Stimulated activated CD4-positive, alpha-beta T cell treated with anti-CD3 and anti-CD28 coated beads, Interleukin-15, amount 100 ng/mL, for 24 hours (primary cell): ENCODE measurements around the gene TBC1D7.

Experiments
- DNase-seq: peaks from one replicate; pipeline ENCODE4 v3.0.0-alpha.2; 2020

TBC1D7 gene

GRCh38 chr6:13267142-13267651 is 61.1 kb downstream of the TBC1D7 start:
- DNase-seq: no peak

DNA sequence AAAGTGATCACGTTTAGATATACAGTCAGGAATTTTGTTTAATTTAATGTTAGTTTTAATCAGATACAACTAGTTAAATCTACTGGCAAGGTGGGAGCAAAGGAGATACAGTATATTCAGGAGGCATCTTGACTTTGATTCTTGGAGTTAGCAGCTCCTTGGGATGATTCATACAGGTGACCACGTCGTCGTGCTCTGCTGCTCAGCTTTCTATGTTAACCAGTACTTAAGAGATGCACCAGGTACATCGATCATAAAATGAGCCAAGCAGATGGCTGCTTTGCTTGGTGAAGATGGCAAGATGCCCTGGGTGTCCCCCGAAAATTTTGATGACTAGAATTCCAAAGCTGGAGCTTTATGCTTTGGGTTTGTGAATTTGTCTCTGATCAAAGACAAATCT is 64.7 kb downstream of the TBC1D7 start:
- no peak for DNase-seq

GRCh38 chr6:13262302-13263230 is 65.8 kb downstream of the TBC1D7 start:
- DNase-seq: no peak

DNA sequence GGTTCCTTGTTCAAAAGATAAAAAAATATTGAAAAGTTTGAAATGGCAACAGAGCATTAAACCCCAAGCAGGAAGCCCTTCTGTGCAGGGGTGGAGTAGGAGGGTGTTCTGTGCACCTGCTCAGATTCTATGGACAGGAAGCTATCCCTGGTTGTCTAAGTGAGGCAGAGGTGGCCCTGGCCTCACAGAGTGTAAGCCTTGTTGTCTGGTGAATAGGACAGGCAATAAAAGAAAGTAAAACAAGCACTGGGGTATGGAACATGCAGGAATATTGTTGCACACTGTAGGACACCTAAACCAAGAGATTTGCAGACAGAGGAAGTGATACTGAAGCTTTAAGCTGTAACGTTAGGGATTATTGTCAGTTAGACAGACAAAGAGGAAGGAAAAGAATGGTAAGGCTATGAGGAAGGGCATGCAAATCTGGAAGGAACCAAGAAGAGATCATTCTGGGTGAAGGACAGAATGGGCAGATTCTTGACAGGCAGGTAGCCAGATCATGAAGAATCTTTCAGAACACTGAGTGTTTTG is 66.8 kb downstream of the TBC1D7 start:
- no peak for DNase-seq

GRCh38 chr6:13260831-13261230 is 67.5 kb downstream of the TBC1D7 start:
- DNase-seq: no peak

- DNase-seq: no peak
Measured at GRCh38 chr6:13260101-13260598, 68.2 kb downstream of the TBC1D7 start.

DNA sequence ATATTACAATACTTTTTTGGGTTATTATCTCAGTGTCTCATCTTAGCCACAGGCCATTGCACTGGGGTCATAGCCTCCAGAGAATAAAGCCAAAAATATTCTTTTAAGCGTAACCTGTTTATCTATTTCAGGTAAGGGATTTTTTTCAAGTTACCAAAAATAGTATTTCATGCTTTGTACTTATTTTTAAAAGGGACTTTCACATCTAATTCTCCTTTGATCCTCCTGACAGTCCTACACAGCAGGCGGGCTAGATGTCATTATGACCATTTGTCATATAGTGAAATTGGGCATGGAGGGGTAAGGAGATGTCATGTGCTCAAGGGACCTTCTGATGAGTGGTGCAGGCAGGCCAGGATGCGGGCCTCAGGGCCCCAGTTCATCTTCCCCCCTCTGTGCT is 68.9 kb downstream of the TBC1D7 start:
- no peak for DNase-seq

DNA sequence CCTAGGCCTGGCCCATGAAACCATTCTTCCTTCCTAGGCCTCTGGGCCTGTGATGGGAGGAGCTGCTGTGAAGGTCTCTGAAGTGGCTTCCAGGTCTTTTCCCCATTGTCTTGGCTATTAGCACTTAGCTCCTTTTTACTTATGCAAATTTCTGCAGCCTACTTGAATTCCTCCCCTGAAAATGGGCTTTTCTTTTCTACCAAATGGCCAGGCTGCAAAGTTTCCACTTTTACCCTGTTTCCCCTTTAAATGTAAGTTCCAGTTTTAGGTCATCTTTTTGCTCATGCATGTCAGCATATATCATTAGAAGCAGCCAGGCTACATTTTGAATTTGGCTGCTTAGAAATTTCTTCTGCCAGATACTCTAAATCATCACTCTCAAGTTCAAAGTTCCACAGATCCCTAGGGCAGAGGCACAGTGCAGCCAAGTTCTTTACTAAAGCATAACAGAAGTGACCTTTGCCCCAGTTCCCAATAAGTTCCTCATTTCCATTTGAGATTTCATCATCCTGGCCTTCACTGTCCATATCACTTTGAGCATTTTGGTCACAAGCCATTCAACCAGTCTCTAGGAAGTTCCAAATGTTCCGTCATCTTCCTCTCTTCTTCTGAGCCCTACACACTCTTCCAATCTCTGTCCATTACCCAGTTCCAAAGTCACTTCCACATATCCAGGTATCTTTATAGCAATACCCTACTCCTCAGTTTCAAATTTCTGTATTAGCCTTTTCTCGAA is 71.9 kb downstream of the TBC1D7 start:
- DNase-seq: no peak
